GM12878 (cell line): ENCODE results near the gene MORC1. TPM values are rescaled to one million over a fixed set of nuclear protein-coding genes. Genes with fewer than 3 reads are reported as not detected.

ENCODE experiments used
- CEBPB ChIP-seq, 2 experiments: fragments of 150-350 bp in 1 of 2; IDR thresholded peaks; 2 replicates each; pipeline ENCODE4 v1.6.1; 2012 to 2014; ENCODE audit warnings: low read depth in 2 of 2, low read length in 2 of 2, borderline replicate concordance in 1 of 2, inconsistent platforms in 1 of 2
- MYB ChIP-seq: fragments of 150-350 bp; IDR thresholded peaks from 2 replicates; pipeline ENCODE4 v1.6.1; 2014; ENCODE audit warnings: mild to moderate bottlenecking, low read depth, low read length, borderline replicate concordance
- NRF1 ChIP-seq: conservative IDR thresholded peaks from 2 replicates; pipeline ENCODE4 v1.6.1; 2011; ENCODE audit warnings: mild to moderate bottlenecking, low read depth, low read length, improper control_type of control experiment
- polyA plus RNA-seq, 11 experiments: library from polyadenylated mRNA; depleted of rRNA in 4 of 11; unstranded in 6 of 11; stranded (reverse) in 5 of 11; fragments of >200 nt; fragmentation: Nextera tagmentation in 4 of 11; fragmentation: Illumina TruSeq in 1 of 11; extraction: Ambion mirVana in 4 of 11; extraction: Trizol in 1 of 11; gene quantifications; 1 replicate in 1 of 11; 2 replicates in 10 of 11; pipeline versions ENCODE4 v1.2.1 to v1.2.3, GENCODE V29; 2011 to 2016; ENCODE audit warnings: inconsistent platforms in 2 of 11, missing spikeins in 2 of 11, low read depth in 1 of 11
- small RNA-seq: library from RNA; depleted of rRNA; stranded (forward); fragments of <200 nt; gene quantifications from one replicate; pipeline ENCODE3, GENCODE V24; 2014
- total RNA-seq, 4 experiments: library from RNA; depleted of rRNA in 3 of 4; stranded (reverse); fragments of >200 nt in 3 of 4; fragmentation: Illumina TruSeq in 1 of 4; extraction: Trizol in 1 of 4; gene quantifications; 2 replicates each; pipeline versions ENCODE4 v1.2.1 to v1.2.3, GENCODE V29; 2013 to 2021
- TF ChIP-seq, protein P1 (sequence below): fragments of 450-650 bp; formaldehyde crosslinking; IDR thresholded peaks from 2 replicates; pipeline ENCODE4 v1.5.0; 2022; ENCODE audit warnings: mild to moderate bottlenecking, missing genetic modification characterization

The MORC1 gene
- total and polyA plus RNA-seq, 10 of the 15 experiments (the other 5 are each of a cell fraction or from before 2014, with no cell fraction given) = 0.18 TPM; not detected in 9

DNA sequence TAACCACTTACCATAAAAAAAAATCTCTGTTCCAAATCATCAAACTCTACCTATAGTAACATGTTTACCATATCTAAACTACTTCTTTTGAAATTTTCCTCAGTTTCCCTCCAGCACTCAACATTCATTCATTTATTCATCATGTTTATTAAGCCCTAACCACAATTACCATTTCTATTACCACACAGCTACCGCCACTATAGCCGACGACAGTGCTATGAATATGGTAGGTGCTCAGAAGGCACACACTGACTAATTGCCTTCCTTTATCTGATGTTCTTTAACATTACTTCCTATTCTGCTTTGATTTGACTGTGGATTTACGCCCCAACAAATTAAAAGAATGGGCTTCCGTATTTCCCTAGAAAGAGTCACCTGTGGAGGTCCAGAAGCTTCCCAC is 208.1 kb downstream of the MORC1 start (continued):
- TF ChIP-seq, protein P1, sequence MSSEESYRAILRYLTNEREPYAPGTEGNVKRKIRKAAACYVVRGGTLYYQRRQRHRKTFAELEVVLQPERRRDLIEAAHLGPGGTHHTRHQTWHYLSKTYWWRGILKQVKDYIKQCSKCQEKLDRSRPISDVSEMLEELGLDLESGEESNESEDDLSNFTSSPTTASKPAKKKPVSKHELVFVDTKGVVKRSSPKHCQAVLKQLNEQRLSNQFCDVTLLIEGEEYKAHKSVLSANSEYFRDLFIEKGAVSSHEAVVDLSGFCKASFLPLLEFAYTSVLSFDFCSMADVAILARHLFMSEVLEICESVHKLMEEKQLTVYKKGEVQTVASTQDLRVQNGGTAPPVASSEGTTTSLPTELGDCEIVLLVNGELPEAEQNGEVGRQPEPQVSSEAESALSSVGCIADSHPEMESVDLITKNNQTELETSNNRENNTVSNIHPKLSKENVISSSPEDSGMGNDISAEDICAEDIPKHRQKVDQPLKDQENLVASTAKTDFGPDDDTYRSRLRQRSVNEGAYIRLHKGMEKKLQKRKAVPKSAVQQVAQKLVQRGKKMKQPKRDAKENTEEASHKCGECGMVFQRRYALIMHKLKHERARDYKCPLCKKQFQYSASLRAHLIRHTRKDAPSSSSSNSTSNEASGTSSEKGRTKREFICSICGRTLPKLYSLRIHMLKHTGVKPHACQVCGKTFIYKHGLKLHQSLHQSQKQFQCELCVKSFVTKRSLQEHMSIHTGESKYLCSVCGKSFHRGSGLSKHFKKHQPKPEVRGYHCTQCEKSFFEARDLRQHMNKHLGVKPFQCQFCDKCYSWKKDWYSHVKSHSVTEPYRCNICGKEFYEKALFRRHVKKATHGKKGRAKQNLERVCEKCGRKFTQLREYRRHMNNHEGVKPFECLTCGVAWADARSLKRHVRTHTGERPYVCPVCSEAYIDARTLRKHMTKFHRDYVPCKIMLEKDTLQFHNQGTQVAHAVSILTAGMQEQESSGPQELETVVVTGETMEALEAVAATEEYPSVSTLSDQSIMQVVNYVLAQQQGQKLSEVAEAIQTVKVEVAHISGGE = no peak
- no peak for TF ChIP-seq NRF1
- TF ChIP-seq MYB = no peak
- no peak for TF ChIP-seq CEBPB (IDR thresholded peaks at IDR 0.05; ENCODE audit: borderline replicate concordance in 1 of 2, low read depth in 2 of 2, low read length in 2 of 2)

Small RNA genes lying within 50 kb of the gene (small RNA-seq; reads per million reads assigned to genes)
- not detected for gene RF00012

Other genes starting within 250 kb of the MORC1 start
- gene GUCA1C, start 164.3 kb downstream of the MORC1 start, total RNA-seq (2014; rRNA removed) = not detected in 2 replicates
- not detected in 2 replicates for gene GUCA1C, start 164.3 kb downstream of the MORC1 start, total RNA-seq (2014; rRNA removed; fragmentation: Illumina TruSeq; extraction: Trizol)
- gene GUCA1C, start 164.3 kb downstream of the MORC1 start, total RNA-seq (2021) = not detected in 2 replicates
- gene GUCA1C, start 164.3 kb downstream of the MORC1 start, polyA plus RNA-seq (2011; rRNA removed) = not detected in 2 replicates
- not detected in 2 replicates for gene GUCA1C, start 164.3 kb downstream of the MORC1 start, polyA plus RNA-seq (2014; fragmentation: Illumina TruSeq; extraction: Trizol)
- not detected for gene GUCA1C, start 164.3 kb downstream of the MORC1 start, polyA plus RNA-seq (2014; fragmentation: Nextera tagmentation; extraction: Ambion mirVana)
- gene GUCA1C, start 164.3 kb downstream of the MORC1 start, polyA plus RNA-seq (2014; rRNA removed) = not detected in 2 replicates
- gene GUCA1C, start 164.3 kb downstream of the MORC1 start, polyA plus RNA-seq (2016; fragmentation: Nextera tagmentation; extraction: Ambion mirVana) = not detected
- gene C3orf85, start 18.6 kb upstream of the MORC1 start, total RNA-seq (2014; rRNA removed) = not detected in 2 replicates
- not detected in 2 replicates for gene C3orf85, start 18.6 kb upstream of the MORC1 start, total RNA-seq (2014; rRNA removed; fragmentation: Illumina TruSeq; extraction: Trizol)
- gene C3orf85, start 18.6 kb upstream of the MORC1 start, total RNA-seq (2021) = not detected in 2 replicates
- gene C3orf85, start 18.6 kb upstream of the MORC1 start, polyA plus RNA-seq (2011; rRNA removed) = not detected in 2 replicates
- not detected in 2 replicates for gene C3orf85, start 18.6 kb upstream of the MORC1 start, polyA plus RNA-seq (2014; fragmentation: Illumina TruSeq; extraction: Trizol)
- not detected for gene C3orf85, start 18.6 kb upstream of the MORC1 start, polyA plus RNA-seq (2014; fragmentation: Nextera tagmentation; extraction: Ambion mirVana)
- gene C3orf85, start 18.6 kb upstream of the MORC1 start, polyA plus RNA-seq (2014; rRNA removed) = not detected in 2 replicates
- gene C3orf85, start 18.6 kb upstream of the MORC1 start, polyA plus RNA-seq (2016; fragmentation: Nextera tagmentation; extraction: Ambion mirVana) = not detected
- not detected in 2 replicates for gene DPPA2, start 198.4 kb upstream of the MORC1 start, total RNA-seq (2014; rRNA removed)
- not detected in 2 replicates for gene DPPA2, start 198.4 kb upstream of the MORC1 start, total RNA-seq (2014; rRNA removed; fragmentation: Illumina TruSeq; extraction: Trizol)
- not detected in 2 replicates for gene DPPA2, start 198.4 kb upstream of the MORC1 start, total RNA-seq (2021)
- not detected in 2 replicates for gene DPPA2, start 198.4 kb upstream of the MORC1 start, polyA plus RNA-seq (2011; rRNA removed)
- gene DPPA2, start 198.4 kb upstream of the MORC1 start, polyA plus RNA-seq (2014; fragmentation: Illumina TruSeq; extraction: Trizol) = not detected in 2 replicates
- not detected for gene DPPA2, start 198.4 kb upstream of the MORC1 start, polyA plus RNA-seq (2014; fragmentation: Nextera tagmentation; extraction: Ambion mirVana)
- not detected in 2 replicates for gene DPPA2, start 198.4 kb upstream of the MORC1 start, polyA plus RNA-seq (2014; rRNA removed)
- not detected for gene DPPA2, start 198.4 kb upstream of the MORC1 start, polyA plus RNA-seq (2016; fragmentation: Nextera tagmentation; extraction: Ambion mirVana)
- not detected in 2 replicates for gene DPPA4, start 219.4 kb upstream of the MORC1 start, total RNA-seq (2014; rRNA removed)
- not detected in 2 replicates for gene DPPA4, start 219.4 kb upstream of the MORC1 start, total RNA-seq (2014; rRNA removed; fragmentation: Illumina TruSeq; extraction: Trizol)
- gene DPPA4, start 219.4 kb upstream of the MORC1 start, total RNA-seq (2021) = 0.40 and 0.90 TPM in 2 replicates
- 0.69 and 0.75 TPM in 2 replicates for gene DPPA4, start 219.4 kb upstream of the MORC1 start, polyA plus RNA-seq (2011; rRNA removed)
- 0.01 TPM in 1 of 2 replicates, not detected in the other for gene DPPA4, start 219.4 kb upstream of the MORC1 start, polyA plus RNA-seq (2014; fragmentation: Illumina TruSeq; extraction: Trizol)
- not detected for gene DPPA4, start 219.4 kb upstream of the MORC1 start, polyA plus RNA-seq (2014; fragmentation: Nextera tagmentation; extraction: Ambion mirVana)
- gene DPPA4, start 219.4 kb upstream of the MORC1 start, polyA plus RNA-seq (2014; rRNA removed) = not detected in 2 replicates
- gene DPPA4, start 219.4 kb upstream of the MORC1 start, polyA plus RNA-seq (2016; fragmentation: Nextera tagmentation; extraction: Ambion mirVana) = under 1 TPM; 0.26 to 0.44 TPM